ENCODE data around the gene LAMA3.

Gene LAMA3

DNA sequence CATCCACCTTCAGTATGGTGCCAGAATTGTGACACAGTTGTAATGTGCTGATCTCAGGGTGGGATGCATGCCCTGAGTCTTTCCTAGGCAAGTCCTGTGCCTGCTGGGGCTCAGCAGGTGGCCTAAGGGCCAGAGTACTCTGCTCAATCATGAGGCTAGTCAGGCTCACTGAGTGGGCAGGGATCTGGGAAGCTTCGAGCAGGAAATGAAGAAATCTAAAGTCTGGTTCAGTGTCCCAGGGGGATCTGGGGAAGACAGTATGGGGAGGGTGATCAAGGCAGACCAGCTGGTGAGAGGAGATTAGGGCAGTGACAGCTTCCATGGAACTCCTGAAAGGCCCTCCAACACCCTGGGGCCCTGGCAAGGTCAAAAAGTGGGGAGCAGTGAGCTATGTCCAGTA, 17.7 kb upstream of the LAMA3 start:
- DNase-seq, result no peak

DNA sequence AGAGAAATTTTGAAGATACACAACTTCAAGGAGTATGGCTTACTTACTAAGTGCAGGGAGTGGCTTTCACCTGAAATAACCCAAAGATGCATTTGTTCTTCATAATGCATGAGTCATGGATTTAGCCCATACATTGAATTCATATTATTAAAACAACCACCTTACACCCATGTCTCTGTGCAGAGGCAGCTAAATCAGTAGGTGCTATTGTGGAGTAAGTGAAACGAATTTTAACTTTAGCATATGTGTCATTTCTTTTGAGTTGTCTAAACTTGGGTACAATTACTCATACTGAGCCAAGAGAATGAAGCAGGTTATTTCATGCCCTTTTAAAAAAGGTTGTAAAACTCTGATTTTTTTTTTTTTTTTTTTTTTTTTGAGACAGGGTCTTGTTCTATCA, 15.5 kb upstream of the LAMA3 start:
- DNase-seq, result no peak

DNA sequence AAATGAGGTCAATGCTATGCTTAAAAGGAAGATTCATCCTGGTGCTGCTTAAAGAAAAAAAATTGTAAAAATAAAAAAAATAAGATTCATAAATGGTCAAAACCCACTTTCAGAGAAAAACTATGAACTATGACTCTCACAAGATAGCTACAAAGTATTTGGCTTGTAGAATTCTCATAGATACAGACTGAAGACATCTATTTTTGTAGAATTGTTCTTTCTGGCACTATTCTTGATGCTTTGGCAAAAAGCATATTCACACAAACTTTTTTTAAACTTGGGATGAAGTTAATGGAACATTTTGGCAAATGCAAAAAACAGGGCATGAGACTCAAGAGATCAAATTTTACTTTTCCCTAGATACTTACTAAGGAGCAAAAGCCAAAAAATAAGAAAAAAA, 14.0 kb upstream of the LAMA3 start:
- no peak for DNase-seq

DNA sequence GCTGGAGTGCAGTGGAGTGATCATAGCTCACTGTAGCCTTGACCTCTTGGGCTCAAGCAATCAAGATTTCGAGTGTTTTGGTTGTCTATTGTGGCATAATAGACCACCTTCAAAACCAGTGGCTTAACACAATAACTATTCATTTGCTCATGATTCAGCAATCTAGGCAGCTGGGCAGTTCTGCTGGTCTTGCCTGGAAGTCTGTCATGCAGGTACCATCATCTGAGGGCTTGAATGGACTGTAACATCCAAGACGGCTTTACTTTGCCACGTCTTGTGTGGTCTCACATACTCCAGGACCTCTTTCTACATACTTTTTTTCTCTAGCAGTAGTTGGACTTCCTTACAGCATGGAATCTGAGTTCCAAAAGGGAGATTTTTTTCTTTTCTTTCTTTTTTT, 13.4 kb upstream of the LAMA3 start:
- no peak for DNase-seq

DNA sequence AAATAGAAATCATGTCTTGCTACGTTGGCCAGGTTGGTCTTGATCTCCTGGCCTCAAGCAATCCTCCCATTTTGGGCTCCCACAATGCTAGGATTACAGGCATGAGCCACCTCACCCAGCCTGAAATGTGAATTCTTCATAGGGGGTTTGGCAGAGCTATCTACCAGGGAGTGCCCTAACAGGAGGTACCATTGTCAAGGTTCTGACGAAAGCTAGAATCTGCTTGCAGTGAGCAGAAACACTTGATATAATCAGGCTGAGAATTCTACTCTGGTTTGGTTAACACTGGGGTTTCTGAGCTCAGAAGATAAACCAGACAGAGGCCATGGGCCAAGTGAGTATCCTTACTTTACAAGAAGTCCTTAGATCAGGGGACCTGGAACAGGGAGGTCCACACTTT, 7.2 kb upstream of the LAMA3 start:
- DNase-seq, result no peak

DNA sequence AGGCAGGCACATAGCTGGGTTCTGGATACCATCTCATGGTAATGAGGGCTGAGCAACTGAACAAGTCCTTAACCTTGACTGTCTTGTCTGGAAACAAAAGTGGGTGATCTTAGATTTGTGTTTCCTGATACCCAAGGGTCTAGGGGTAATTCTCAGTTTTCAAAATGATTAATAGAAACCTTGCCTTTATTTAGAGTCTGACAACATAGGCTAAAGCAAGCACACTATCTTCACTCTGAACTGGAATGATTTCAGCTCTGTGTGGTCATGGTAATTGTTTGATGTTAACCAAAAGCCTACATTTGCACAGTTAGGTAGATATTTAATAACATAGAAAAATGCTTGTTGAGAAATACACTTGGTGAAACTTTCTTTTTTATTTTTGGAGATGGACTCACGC, 6.8 kb upstream of the LAMA3 start:
- no peak for DNase-seq

DNA sequence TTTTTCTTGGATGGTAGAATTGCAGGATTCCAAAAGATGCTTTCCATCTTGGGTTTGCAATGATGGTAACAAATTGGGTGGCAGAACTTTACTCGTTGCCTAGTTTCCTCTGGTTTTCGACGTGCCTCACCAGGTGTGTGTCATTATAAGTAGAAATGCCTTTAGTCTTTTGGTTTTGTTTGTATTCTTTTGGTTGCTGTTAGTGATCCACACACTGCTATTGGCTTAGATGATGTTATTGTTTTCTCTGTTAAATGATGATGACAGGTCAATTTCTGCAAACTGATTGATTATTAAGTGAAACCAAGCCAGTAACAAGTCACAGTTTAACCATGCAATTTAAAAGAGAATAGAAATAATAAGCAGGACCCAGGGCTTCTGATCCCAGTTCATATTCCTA, 6.1 kb upstream of the LAMA3 start:
- no peak for DNase-seq

DNA sequence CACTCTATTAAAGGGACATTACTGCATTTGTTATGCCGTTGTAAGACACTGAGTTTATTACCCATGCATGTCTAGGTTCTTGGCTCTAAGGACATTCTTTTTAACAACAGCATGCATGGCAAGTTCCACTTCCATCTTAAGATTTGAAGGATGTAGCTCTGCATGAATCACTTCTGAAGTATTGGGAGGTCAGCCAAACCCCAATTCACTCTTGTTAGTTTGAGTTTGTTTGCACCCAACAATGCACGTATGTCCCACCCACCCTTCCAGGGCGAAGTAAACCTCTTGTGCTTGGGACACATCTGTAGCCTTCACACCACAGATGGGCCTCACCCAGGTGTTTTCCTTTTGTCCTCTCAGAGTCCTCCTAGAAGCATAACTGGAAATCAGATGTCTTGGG, 5.6 kb upstream of the LAMA3 start:
- DNase-seq, result no peak

DNA sequence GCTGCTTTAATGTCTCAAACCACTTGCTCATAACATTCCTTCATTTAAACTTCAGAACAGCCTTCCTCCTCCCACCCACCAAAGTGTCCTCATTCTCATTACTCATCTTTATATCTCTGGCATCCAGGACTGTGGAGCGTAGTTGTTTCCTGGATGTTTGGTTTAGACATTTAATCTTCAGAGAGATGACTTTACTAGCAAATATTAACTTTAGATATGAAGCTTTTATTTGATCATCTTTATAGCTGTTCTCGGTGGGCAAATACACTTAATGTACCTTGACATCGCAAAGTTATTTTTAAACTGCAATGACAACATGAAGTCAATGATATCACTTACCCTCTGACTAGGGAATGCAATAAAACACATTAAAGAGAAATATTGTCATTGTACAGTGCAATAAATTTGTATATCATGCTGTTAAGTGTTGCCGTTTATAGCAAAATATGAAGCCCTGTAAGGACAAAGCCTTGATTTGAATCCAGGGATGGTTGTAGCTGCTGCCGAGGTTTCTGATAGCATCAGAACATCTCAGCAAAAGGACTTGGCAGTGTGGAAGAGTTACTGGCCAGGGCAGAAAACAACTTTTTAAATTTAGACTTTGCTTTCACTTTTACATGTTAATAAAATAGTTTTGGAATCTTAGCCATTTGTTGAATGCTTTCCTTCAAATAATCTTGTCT, 4.6 kb upstream of the LAMA3 start:
- DNase-seq, result no peak

DNA sequence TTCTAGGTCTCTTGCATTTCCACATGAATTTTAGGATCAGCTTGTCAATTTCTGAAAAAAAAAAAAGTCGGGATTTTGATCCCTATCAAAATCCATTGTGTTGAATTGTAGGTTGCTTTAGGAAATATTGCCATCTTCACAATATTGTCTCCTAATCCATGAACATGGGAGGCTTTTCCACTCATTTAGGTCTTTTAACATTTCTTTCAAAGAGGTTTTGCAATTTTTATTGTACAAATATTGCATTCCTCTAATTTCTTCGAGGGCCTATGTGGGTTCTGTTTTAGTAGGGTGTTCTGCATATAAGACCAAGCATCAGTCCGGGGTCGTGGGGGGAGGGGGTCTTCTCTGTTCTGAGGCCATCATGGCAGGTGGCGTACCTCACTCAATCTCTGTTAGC, 725 bp upstream of the LAMA3 start:
- DNase-seq, result no peak

DNA sequence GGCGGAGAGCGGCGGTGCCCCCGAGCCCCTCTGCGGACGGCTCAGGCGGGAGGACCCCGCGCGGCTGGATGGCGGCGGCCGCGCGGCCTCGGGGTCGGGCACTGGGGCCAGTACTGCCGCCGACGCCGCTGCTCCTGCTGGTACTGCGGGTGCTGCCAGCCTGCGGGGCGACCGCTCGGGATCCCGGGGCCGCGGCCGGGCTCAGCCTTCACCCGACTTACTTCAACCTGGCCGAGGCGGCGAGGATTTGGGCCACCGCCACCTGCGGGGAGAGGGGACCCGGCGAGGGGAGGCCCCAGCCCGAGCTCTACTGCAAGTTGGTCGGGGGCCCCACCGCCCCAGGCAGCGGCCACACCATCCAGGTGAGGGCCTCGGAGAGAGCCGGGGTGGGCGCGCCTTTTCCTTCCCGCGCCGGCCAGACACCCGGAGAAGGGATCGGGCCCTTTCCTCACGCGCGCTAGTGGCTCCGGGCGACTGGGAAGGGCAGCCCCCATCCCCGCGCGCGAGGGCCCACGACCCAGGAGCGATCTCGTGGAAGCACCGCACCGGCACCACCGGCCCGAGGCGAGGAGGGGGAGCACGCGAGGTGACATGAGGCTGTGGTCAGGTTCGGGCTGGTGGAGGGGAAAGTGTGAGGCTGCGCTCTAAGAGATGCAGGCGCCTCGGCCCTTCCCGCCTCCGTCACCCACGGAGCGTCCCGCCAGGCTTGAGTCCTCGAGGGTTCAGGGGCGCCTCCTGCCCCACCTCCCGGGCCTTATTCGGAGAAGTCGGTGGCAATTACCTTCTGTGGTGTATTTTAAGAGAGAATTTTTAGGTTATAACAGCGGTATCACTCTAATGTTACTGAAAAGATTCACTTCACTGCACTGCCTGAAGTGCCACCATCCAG, 607 bp downstream of the LAMA3 start:
- peak; percentile 37 for DNase-seq

DNA sequence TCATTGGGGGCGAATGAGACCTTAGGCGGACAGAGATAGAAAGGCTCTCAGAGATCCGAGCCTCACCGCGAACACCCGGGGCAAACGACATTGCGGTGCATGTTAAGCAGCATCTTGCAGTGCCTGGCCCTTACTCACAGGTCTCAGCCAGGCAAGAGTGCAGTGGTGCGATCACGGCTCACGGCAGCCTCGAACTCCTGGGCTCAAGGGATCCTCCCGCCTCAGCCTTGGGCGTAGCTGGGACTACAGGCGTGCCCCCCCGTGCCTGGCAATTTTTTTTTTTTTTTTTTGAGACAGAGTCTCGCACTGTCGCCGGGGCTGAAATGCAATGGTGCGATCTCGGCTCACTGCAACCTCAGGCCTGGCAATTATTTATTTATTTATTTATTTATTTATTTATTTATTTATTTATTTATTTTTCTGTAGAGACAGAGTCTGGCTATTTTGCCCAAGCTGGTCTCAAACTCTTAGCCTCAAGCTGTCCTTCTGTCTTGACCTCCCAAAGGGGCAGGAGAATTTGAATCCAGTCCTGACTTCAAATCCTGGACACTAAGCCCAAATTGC, 1.3 kb downstream of the LAMA3 start:
- DNase-seq, result peak; percentile 26

DNA sequence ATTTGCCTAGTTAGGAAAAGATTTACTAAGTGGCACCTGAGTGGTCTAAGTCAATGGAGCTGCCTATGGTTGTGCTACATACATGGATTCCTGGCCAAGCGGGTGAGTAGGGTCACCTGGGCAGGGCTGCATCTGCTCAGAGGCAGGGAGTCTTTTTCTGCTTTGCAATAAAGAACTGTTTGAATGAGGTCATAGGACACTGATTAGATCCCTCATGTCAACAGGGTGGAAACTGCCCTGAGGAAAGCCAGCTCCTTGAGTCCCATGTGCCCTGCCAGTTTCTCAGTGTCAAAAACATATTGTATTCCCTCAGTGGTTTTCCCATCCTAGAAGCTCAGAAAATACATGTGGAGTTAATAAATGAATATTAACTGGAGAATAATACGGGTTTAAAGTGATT, 4.6 kb downstream of the LAMA3 start:
- DNase-seq, result no peak

DNA sequence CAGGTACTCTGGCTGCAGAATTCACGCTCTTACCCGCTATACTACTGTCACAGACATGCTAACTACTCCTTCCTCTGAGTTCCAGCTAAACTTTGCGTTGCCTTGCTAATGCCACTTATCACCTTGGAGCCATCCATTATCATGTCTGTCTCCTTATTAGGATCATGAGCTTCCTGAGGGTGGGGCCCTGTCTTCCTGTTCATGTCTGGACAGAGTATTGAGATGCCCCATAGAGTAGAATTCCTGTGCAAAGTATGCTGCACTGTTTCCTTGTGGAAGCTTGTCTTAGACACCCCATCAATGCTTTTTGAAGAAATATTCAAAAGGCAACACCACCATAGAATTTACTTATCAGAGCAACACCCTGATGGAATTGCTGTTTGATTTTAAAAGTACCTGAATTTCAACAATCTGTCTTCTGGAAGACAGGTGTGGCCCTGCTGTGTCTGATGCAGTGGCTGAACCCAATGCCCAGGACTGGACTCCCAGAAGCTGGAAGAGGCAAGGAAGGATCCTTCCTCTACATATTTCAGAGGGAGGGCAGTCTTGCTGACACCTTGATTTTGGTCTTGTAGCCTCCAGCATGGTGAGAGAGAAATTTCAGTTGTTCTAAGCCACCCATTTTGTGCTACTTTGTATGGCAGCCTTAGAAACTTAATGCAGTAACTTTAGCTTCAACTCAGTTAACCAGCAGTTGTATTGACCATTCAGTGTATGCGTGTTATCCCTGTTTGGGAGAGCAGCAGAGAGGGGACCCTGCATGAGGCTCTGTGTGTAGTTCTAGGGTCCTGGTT, 5.6 kb downstream of the LAMA3 start:
- DNase-seq, result no peak

DNA sequence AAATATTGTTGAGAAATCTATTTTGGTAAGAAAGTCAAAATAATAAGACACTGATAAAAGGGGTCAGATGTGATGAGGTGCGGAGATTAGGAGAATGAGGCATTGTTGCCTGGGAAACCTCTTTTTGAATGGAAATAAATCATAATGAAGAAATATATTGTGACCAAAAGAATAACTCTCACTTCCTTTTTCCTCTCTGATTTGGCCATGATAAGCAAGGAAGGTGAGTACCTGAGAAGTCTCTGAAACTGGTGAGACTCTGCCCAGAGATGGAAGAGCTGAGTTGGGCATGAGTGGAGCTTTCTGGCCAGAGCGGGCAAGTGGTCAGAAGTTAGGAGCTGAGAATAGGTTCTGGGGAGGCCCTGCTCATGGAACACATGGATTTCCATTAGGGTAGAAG, 11.8 kb downstream of the LAMA3 start:
- DNase-seq, result no peak

DNA sequence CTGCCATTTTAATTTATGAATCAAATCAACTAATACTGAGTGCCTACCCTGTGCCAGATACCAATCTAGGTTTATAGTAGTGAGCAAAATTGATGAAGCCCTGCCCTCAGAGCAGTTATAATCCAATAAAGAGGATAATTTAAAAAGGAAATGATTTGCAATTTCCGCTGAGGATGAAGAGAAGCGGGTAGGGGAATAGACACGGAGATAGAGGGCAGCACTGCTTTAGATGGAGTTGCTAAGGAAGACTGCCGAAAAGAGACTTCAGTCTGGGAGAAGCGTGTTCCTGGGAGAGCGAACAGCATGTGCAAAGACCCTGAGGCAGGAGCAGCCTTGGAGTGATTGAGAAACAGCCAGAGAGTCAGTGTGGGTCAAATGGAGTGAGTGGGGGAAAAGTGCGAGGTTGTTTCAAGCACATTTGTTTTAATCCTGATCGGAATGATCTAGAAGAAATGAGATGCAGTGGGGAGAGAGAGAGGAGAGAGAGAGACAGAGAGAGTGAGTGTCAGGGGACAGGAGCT, 12.4 kb downstream of the LAMA3 start:
- no peak for DNase-seq

DNA sequence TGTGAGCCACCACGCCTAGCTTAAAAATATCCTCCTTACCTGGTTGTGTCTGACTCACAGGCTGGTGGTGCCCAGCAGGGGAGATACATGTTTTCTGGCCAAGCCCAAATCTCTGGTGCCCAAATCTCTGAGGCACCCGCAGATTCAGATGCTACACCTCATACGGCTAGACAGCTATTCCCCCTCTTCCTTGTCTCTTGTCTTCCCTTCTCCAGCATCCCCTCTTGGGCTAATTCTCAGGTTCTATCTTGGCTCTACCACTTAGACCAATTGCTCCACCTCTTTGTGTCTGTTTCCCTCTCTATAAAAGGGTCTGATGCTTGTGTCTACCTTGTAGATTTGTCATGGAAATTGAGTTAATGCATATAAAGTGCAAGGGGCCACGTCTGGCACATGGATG, 13.4 kb downstream of the LAMA3 start:
- DNase-seq, result no peak

DNA sequence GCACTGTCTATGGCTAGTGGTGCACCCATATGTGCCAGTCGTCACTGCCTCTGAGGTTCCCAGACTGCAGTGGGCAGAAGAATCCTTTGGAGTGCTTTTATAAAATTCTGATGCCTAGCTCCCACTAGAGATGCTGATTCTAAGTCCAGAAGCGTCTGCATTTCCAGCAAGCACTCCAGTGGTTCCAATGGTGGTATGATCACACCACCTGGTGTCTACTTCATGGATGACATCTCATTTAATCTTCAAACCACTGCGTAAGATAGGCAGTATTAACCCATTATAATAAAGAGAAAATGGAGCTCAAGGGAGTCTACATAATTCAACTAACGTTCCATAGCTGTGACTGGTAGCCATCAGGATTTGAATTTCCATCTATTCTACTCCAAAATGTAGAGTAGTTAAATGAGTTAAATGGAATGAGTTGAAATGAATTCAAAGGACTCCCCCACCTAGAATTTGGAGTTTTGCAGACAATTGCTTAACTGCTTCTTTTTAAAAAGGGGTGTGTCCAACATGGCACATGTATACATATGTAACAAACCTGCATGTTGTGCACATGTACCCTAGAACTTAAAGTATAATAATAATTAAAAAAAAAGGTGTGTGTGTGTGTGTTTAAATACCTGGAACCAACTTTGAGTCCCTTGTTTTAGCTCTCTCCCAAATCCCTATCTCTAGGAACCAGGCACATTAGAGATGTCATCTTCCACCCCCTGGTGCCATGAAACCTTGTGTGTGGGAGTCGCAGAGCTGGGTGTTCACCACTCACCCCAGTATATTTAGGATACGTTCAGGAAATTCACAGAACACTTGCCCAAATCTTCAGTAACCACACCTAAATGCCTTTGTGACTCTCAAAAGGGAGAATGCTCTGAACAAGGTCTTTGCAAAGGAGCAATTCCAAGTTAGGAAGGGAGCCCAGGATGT, 14.1 kb downstream of the LAMA3 start:
- peak; percentile 25 for DNase-seq

DNA sequence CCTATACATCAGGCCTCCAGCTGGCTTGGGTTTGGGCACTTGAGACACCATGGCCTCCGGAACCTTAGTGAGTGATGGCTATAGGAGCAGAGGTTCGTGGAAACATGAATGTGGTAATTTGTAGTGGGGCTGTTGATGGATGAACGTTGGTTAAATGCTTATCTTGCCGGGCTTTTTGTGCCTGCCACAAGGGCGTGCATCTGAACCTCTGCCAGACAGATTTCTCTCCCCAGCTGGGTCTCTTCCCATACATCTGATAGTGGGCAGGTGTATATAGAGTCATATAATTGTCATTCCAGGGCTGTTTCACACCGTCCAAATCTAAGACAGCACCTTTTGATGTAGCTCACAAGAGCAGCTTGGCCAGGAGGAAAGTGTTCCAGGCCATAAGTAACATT, 14.7 kb downstream of the LAMA3 start:
- no peak for DNase-seq

DNA sequence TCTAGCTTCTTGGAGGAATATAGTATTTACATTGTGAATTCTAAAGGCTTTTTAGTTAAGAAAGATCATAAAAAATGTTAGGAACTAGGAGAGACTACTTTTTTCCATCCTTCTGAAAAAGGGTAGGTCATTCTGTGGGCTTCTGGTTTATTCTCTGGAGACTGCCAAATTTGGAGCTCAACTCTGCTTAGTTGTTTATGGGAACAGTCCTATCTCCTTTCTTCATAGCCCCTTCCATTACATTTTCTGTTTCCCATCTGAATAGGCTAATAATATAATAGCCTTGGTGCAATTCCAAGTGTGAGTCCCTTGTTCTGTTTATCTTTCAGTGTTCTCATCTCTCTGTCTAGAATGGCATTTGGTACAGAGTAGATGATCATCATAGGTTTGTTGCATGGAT, 15.6 kb downstream of the LAMA3 start:
- no peak for DNase-seq

DNA sequence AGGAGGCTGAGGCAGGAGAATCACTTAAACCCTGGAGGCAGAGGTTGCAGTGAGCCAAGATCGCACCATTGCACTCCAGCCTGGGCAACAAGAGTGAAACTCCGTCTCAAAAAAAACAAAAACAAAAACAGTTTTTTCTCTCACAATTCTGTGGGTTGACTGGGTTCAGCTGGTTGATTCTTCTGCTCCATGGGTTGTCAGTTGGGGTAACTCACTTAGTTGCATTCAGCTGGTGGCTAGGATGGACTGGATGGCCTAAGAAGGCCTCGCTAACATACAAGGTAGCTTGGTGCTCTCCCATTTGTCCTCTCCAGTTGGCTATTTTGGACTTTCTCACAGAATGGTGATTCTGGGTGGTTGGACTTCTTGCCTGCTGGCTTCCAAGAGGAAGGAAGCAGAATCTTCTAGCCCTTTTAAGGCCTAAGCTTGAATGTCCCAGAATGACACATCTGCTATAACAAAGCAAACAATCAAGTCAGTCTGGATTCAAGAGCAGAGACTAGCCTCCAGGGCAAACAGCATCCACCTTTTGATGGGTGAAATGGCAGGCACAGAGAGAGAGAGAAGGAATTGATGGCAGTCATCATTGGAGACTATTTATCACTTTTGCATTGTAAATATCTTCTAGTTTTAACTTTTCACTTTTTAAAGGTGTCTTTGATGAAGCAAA, 17.9 kb downstream of the LAMA3 start:
- no peak for DNase-seq

Measured in NCI-H2171 treated with DMSO at 0.1 percent for 48 hours (cell line).